Measurements from ENCODE around the gene EEA1.

EEA1 gene

GRCh38 chr12:92739113-92739512 lies 190.0 kb downstream of the EEA1 start:
- no peak overlapping the region for H3K4me3 ChIP-seq (ENCODE audit: low read depth, low read length)
- DNase-seq (ENCODE audit: low read depth) = no peak
- TF ChIP-seq CTCF (IDR thresholded peaks at IDR 0.05; ENCODE audit: insufficient read depth, low read depth, low read length, missing control alignments) = no peak

- no peak for DNase-seq (ENCODE audit: low read depth)
- H3K4me3 ChIP-seq (ENCODE audit: low read depth, low read length) = no peak overlapping the region
- TF ChIP-seq CTCF (IDR thresholded peaks at IDR 0.05; ENCODE audit: insufficient read depth, low read depth, low read length, missing control alignments) = no peak
Observed at GRCh38 chr12:92737855-92738850, 190.9 kb downstream of the EEA1 start.

- DNase-seq (ENCODE audit: low read depth) = no peak
- no peak for TF ChIP-seq CTCF (IDR thresholded peaks at IDR 0.05; ENCODE audit: insufficient read depth, low read depth, low read length, missing control alignments)
- H3K4me3 ChIP-seq (ENCODE audit: low read depth, low read length) = no peak overlapping the region
Observed at GRCh38 chr12:92736605-92737004, 192.5 kb downstream of the EEA1 start.

GRCh38 chr12:92735131-92735721 lies 193.9 kb downstream of the EEA1 start:
- no peak overlapping the region for H3K4me3 ChIP-seq (ENCODE audit: low read depth, low read length)
- no peak for DNase-seq (ENCODE audit: low read depth)
- no peak for TF ChIP-seq CTCF (IDR thresholded peaks at IDR 0.05; ENCODE audit: insufficient read depth, low read depth, low read length, missing control alignments)

GRCh38 chr12:92733661-92734060 lies 195.4 kb downstream of the EEA1 start:
- TF ChIP-seq CTCF (IDR thresholded peaks at IDR 0.05; ENCODE audit: insufficient read depth, low read depth, low read length, missing control alignments) = no peak
- no peak for DNase-seq (ENCODE audit: low read depth)
- H3K4me3 ChIP-seq (ENCODE audit: low read depth, low read length) = no peak overlapping the region

- no peak for TF ChIP-seq CTCF (IDR thresholded peaks at IDR 0.05; ENCODE audit: insufficient read depth, low read depth, low read length, missing control alignments)
Observed at GRCh38 chr12:92733181-92733580, 195.9 kb downstream of the EEA1 start.

More at GRCh38 chr12:92733181-92733580, 195.9 kb downstream of the EEA1 start:
- no peak for DNase-seq (ENCODE audit: low read depth)
- H3K4me3 ChIP-seq (ENCODE audit: low read depth, low read length) = no peak overlapping the region

All from GM12865 (cell line).